Upper lobe of right lung (tissue), 1 donor: ENCODE data around the gene BRF1. TPM values are rescaled to one million over a fixed set of nuclear protein-coding genes. Genes with fewer than 3 reads are reported as not detected.
"Not testable (repeated sequence)": the region's sequence is repeated elsewhere in the genome, so short reads cannot be mapped to it uniquely, and the experiment has no call there.

Source experiments
- ATAC-seq: fragments of 200-7000 bp; cut with Tn5 transposase; one replicate; pipeline ENCODE4 v1.9.1; 2020; ENCODE audit warnings: mild to moderate bottlenecking, moderate library complexity
- DNase-seq: peaks from one replicate; pipeline ENCODE4 v3.0.0-alpha.2; 2020
- H3K27ac ChIP-seq: fragments of 200-600 bp; one replicate; pipeline ENCODE4 v1.8.0; 2022
- H3K27me3 ChIP-seq: fragments of 200-600 bp; one replicate; pipeline ENCODE4 v1.8.0; 2022; ENCODE audit warnings: mild to moderate bottlenecking
- H3K36me3 ChIP-seq: fragments of 200-600 bp; one replicate; pipeline ENCODE4 v1.8.0; 2022
- H3K4me1 ChIP-seq: fragments of 200-600 bp; one replicate; pipeline ENCODE4 v1.8.0; 2022
- H3K4me3 ChIP-seq: fragments of 200-600 bp; one replicate; pipeline ENCODE4 v1.8.0; 2022; ENCODE audit warnings: mild to moderate bottlenecking
- H3K9me3 ChIP-seq: fragments of 200-600 bp; one replicate; pipeline ENCODE4 v1.8.0; 2022
- intact Hi-C: fragments of 100-400 bp; cut with DNase I; formaldehyde crosslinking; loops from one replicate; pipeline ENCODE4 v1.11.0; 2022
- total RNA-seq: library from RNA; stranded (reverse); fragmentation: NEBNext Ultra II Directional; extraction: Animal tissue kit (Norgen Biotek cat#: 25700); gene quantifications from one replicate; pipeline ENCODE4 v1.2.1, GENCODE V29; 2021
- TF ChIP-seq, protein P1 (sequence below): fragments of 200-600 bp; IDR thresholded peaks from one replicate; pipeline ENCODE4 v1.8.0; 2022; ENCODE audit warnings: antibody characterized with exemption
- donor health status: DM: no; HTN: yes; CAD: no; lungs with severe emphysema.

Gene BRF1
- total RNA-seq, 1 donor from 2014 or later, result 31.2 TPM

DNA sequence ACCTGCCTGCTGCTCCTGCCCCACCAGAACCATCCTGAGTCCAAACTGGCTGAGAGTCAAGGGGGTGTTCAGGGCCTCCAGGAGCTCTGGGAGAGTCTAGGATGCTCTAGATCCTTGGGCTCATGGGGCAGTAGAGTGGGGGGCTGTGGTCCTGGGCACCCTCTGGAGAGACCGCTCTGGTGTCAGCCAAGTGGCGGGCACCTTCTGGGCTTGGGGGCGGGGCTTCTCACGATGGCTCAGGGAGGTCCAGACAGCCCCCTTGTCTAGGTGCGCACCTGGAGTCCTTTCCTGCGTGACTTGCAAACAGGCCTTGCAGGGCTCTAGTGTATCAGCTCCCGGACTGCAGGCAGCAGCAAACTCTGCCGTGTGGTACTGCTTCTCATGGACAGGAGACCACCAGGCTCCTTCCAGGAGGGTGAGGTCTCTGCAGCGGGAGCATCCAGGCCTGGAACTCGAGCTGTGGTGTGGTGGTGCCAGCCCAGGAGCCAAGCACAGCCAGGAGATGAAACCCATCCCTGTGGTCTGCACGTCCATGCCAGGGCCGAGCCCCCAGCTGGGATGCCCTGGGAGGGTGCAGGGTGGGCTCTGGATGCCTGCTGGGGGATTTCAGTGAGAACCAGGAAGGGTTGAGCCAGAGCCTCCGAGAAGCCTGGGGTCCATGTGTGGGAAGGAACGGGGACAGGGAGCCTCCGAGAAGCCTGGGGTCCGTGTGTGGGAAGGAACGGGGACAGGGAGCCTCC is 28.8 kb upstream of the BRF1 start:
- intact Hi-C loops, result no loop called here
- H3K27me3 ChIP-seq, result no peaks in the 10 kb centered on the region
- ATAC-seq, result no peak
- no peak for DNase-seq
- H3K4me1 ChIP-seq, result peaks cover 36% of the 10 kb centered on the region
- H3K4me3 ChIP-seq, result no peak overlapping the region
- no peaks in the 10 kb centered on the region for H3K36me3 ChIP-seq
- H3K9me3 ChIP-seq, result no peaks in the 10 kb centered on the region
- H3K27ac ChIP-seq, result no peak overlapping the region
- TF ChIP-seq, protein P1, sequence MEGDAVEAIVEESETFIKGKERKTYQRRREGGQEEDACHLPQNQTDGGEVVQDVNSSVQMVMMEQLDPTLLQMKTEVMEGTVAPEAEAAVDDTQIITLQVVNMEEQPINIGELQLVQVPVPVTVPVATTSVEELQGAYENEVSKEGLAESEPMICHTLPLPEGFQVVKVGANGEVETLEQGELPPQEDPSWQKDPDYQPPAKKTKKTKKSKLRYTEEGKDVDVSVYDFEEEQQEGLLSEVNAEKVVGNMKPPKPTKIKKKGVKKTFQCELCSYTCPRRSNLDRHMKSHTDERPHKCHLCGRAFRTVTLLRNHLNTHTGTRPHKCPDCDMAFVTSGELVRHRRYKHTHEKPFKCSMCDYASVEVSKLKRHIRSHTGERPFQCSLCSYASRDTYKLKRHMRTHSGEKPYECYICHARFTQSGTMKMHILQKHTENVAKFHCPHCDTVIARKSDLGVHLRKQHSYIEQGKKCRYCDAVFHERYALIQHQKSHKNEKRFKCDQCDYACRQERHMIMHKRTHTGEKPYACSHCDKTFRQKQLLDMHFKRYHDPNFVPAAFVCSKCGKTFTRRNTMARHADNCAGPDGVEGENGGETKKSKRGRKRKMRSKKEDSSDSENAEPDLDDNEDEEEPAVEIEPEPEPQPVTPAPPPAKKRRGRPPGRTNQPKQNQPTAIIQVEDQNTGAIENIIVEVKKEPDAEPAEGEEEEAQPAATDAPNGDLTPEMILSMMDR, result no peak

DNA sequence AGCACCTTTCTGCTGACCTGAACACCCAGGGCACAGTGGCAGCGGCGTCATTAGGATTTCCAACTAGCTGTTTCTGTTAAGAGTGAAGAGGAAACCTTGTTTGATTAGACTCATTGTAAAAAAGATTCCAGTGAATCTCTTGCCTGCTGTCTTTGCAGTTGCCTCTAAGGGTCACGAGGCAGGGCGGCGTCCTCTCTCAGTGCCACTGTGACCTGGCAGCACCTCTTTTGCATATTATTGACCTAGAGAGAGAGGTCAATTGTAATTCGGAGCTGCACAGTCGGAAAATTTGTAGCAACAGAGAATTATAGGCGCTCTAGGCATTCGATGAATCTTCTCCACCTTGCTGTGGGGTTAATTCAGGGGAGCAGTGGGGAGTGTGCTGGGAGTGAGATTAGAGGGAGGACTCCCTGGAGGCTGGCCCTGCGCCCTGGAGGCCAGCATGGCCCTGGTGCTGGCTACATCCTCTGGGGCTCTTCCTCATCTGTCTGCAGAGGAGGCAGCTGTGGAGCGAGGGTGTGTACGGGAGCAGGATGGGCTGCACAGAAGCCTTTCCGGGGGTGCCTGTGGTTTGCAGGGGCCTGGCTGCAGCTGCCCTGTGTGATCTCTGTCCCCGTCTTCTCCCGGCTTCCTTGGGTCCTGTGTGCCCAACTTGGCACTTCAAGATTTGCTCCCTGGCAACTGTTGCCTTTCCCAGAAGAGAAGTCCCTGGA is 28.0 kb upstream of the BRF1 start:
- Histone ChIP-seq H3K4me3 (no peak overlapping the region), H3K4me1 (peaks cover 38% of the 10 kb centered on the region), H3K27me3 (no peaks in the 10 kb centered on the region), H3K9me3 (no peaks in the 10 kb centered on the region), H3K36me3 (no peaks in the 10 kb centered on the region), H3K27ac (no peak overlapping the region)
- ATAC-seq (no peak), DNase-seq (no peak)
- TF ChIP-seq, protein P1, result no peak
- intact Hi-C loops, result no loop called here

DNA sequence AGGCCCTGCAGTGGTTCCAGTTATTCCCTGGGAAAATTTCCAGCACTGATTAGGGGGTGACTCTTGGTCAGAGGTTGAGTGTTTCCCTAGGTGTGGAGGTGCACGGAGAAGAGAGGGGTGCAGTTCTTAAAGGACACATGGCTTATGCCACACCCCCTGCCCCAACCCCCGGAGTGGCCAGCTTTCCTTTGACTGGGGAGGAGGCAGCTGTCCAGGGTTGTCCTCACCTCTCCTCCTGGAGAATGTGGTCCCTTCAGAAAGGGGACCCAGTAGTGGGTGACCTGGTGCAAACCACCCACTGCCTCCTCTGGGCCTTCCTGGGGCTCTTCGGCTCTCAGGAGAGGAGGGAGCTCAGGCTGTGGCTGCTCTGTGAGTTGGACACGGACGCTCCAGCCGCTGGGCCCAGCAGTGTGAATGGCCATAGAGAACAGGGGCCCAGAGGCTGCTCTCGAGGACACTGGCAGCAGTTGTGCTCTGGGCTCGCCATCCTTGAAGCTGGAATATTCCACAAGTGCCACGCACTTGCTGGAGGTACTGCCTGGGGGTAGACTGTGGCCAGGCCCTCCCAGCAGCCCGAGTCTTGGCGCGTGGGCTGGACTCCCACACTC is 27.4 kb upstream of the BRF1 start:
- Histone ChIP-seq H3K4me3 (no peak overlapping the region), H3K27ac (no peak overlapping the region), H3K4me1 (peaks cover 38% of the 10 kb centered on the region), H3K36me3 (no peaks in the 10 kb centered on the region), H3K9me3 (no peaks in the 10 kb centered on the region), H3K27me3 (no peaks in the 10 kb centered on the region)
- intact Hi-C loops, result no loop called here
- DNase-seq (no peak), ATAC-seq (no peak)
- TF ChIP-seq, protein P1, result no peak

DNA sequence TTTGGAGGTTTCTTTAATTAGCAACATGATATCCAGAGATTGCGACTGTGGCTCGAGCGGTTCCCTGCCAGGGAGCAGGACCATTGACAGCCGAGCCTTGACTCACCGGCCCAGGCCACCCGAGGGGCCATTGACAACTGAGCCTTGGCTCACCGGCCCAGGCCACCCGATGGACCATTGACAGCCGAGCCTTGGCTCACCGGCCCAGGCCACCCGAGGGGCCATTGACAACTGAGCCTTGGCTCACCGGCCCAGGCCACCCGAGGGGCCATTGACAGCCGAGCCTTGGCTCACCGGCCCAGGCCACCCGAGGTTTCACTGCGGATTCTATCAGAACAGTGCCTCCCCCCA is 26.9 kb upstream of the BRF1 start:
- H3K4me3 ChIP-seq, H3K27ac ChIP-seq, H3K27me3 ChIP-seq, H3K9me3 ChIP-seq, H3K36me3 ChIP-seq, DNase-seq, intact Hi-C loops, ATAC-seq: not testable (repeated sequence)
- peaks cover 39% of the 10 kb centered on the region for H3K4me1 ChIP-seq

- ATAC-seq, result no peak
- no peak overlapping the region for H3K4me3 ChIP-seq
- no peak overlapping the region for H3K27ac ChIP-seq
- TF ChIP-seq, protein P1, result no peak
- peaks cover 33% of the 10 kb centered on the region for H3K4me1 ChIP-seq
- H3K36me3 ChIP-seq, result no peaks in the 10 kb centered on the region
- H3K9me3 ChIP-seq, result no peaks in the 10 kb centered on the region
- intact Hi-C loops, result no loop called here
- H3K27me3 ChIP-seq, result no peaks in the 10 kb centered on the region
- no peak for DNase-seq
These were observed 26.3 kb upstream of the BRF1 start for GRCh38 chr14:105326891-105327694.
